Ascending aorta (tissue), 2 donors: Measurements from ENCODE around the gene MYO1A. TPM values are rescaled to one million over a fixed set of nuclear protein-coding genes. Genes with fewer than 3 reads are reported as not detected.

ENCODE experiments used
- DNase-seq, 2 donors: peaks; one replicate each; pipeline ENCODE4 v3.0.0-alpha.2; 2019; ENCODE audit warnings: low spot score in 2 of 2
- H3K27ac ChIP-seq, 2 donors: fragments of 200-600 bp; sonication (generic); one replicate each; pipeline ENCODE4 v1.5.1; 2016 to 2017; ENCODE audit warnings: mild to moderate bottlenecking in 1 of 2
- H3K27me3 ChIP-seq: fragments of 200-600 bp; sonication (generic); one replicate; pipeline ENCODE4 v1.5.1; 2017
- H3K36me3 ChIP-seq, 2 donors: fragments of 200-600 bp; sonication (generic); one replicate each; pipeline ENCODE4 v1.5.1; 2016
- H3K4me1 ChIP-seq, 2 donors: fragments of 200-600 bp; sonication (generic); one replicate each; pipeline ENCODE4 v1.5.1; 2016 to 2017; ENCODE audit warnings: mild to moderate bottlenecking in 1 of 2
- H3K4me3 ChIP-seq, 2 donors: fragments of 200-600 bp; sonication (generic); one replicate each; pipeline ENCODE4 v1.5.1; 2016 to 2017; ENCODE audit warnings: mild to moderate bottlenecking in 1 of 2
- H3K9me3 ChIP-seq, 2 donors: fragments of 200-600 bp; sonication (generic); one replicate each; pipeline ENCODE4 v1.5.1; 2016
- CTCF ChIP-seq, 3 experiments: fragments of 200-600 bp in 2 of 3; fragments of 450-650 bp in 1 of 3; sonication (generic) in 2 of 3; IDR thresholded peaks; one replicate each; pipeline ENCODE4 v1.5.1; 2016 to 2019; ENCODE audit warnings: antibody characterized with exemption in 3 of 3, mild to moderate bottlenecking in 1 of 3, moderate library complexity in 1 of 3
- intact Hi-C: fragments of 100-400 bp; cut with DNase I; formaldehyde crosslinking; loops from one replicate; pipeline ENCODE4 v1.15.1; 2023
- total RNA-seq: library from RNA; depleted of rRNA; stranded (reverse); fragments of >200 nt; gene quantifications from one replicate; pipeline ENCODE4 v1.1.0, GENCODE V29; 2016

Gene MYO1A
- total RNA-seq, 1 donor from 2014 or later, result not detected

- TF ChIP-seq CTCF (IDR thresholded peaks at IDR 0.05), result no peak
- H3K4me3 ChIP-seq, result no peak overlapping the region
- intact Hi-C loops, result no loop called here
Observed at GRCh38 chr12:57048423-57049118, 1.4 kb downstream of the MYO1A start.

GRCh38 chr12:57047981-57048380 lies 1.9 kb downstream of the MYO1A start:
- no peaks in the 10 kb centered on the region for H3K36me3 ChIP-seq
- no peak overlapping the region for H3K27ac ChIP-seq
- no peak for DNase-seq
- H3K27me3 ChIP-seq, result no peaks in the 10 kb centered on the region
- H3K9me3 ChIP-seq, result no peaks in the 10 kb centered on the region
- H3K4me3 ChIP-seq, result no peak overlapping the region
- H3K4me1 ChIP-seq, result no peaks in the 10 kb centered on the region
- no peak for TF ChIP-seq CTCF (IDR thresholded peaks at IDR 0.05)
- intact Hi-C loops, result no loop called here

More at GRCh38 chr12:57048423-57049118, 1.4 kb downstream of the MYO1A start:
- Histone ChIP-seq H3K4me1 (no peaks in the 10 kb centered on the region), H3K27me3 (no peaks in the 10 kb centered on the region), H3K27ac (no peak overlapping the region), H3K9me3 (no peaks in the 10 kb centered on the region), H3K36me3 (no peaks in the 10 kb centered on the region)
- DNase-seq, result no peak

GRCh38 chr12:57046947-57047890 lies 2.7 kb downstream of the MYO1A start:
- Histone ChIP-seq H3K27me3 (no peaks in the 10 kb centered on the region), H3K36me3 (no peaks in the 10 kb centered on the region), H3K27ac (no peak overlapping the region), H3K4me1 (no peaks in the 10 kb centered on the region), H3K4me3 (no peak overlapping the region), H3K9me3 (no peaks in the 10 kb centered on the region)
- no peak for TF ChIP-seq CTCF (IDR thresholded peaks at IDR 0.05)
- intact Hi-C loops, result no loop called here
- no peak for DNase-seq

GRCh38 chr12:57046086-57046791 lies 3.7 kb downstream of the MYO1A start:
- H3K36me3 ChIP-seq, result no peaks in the 10 kb centered on the region

More at GRCh38 chr12:57046086-57046791, 3.7 kb downstream of the MYO1A start:
- no peak for DNase-seq
- H3K27me3 ChIP-seq, result no peaks in the 10 kb centered on the region
- no peak overlapping the region for H3K4me3 ChIP-seq
- H3K27ac ChIP-seq, result no peak overlapping the region
- H3K4me1 ChIP-seq, result no peaks in the 10 kb centered on the region
- no peak for TF ChIP-seq CTCF (IDR thresholded peaks at IDR 0.05)
- H3K9me3 ChIP-seq, result no peaks in the 10 kb centered on the region
- intact Hi-C loops, result no loop called here
